ENCODE results near the gene SOD2. TPM values are rescaled to one million over a fixed set of nuclear protein-coding genes. Genes with fewer than 3 reads are reported as not detected.
"Not testable (repeated sequence)": the region's sequence is repeated elsewhere in the genome, so short reads cannot be mapped to it uniquely, and the experiment has no call there.

The SOD2 gene
- total and polyA plus RNA-seq, 2 donors (not counting 3 experiments of a cell fraction or from before 2014, with no cell fraction given) = 31.6 to 62.7 TPM

GRCh38 chr6:159726255-159726917 lies 33.3 kb upstream of the SOD2 start:
- BruUV-seq (replicated peaks) = TSS peak; percentile 73
- Histone ChIP-seq H3K9me3 (replicated peaks; ENCODE audit: control insufficient read depth, insufficient read depth, low read length) (no peaks in the 10 kb centered on the region), H2AFZ (ENCODE audit: low read depth, low read length) (peak overlapping the region; percentile 81), H3K9ac (replicated peaks; ENCODE audit: extremely low read depth, insufficient read depth, low read length) (peak overlapping the region; percentile 95), H3K4me2 (ENCODE audit: insufficient read depth, low read length) (peak overlapping the region; percentile 95), H3K36me3 (ENCODE audit: control insufficient read depth in 2 of 2, extremely low read depth in 1 of 2, insufficient read depth in 2 of 2, low read length in 2 of 2) (no peaks in the 10 kb centered on the region), H3K4me1 (ENCODE audit: control insufficient read depth, extremely low read depth, insufficient read depth, low read length) (peaks cover 21% of the 10 kb centered on the region), H3K79me2 (ENCODE audit: control insufficient read depth, insufficient read depth, low read length) (peaks cover 59% of the 10 kb centered on the region), H4K20me1 (replicated peaks; ENCODE audit: control insufficient read depth, extremely low read depth, insufficient read depth, low read length) (peaks cover 14% of the 10 kb centered on the region), H3K27me3 (ENCODE audit: control insufficient read depth in 2 of 2, insufficient read depth in 2 of 2, low read length in 2 of 2) (no peaks in the 10 kb centered on the region), H3K9me1 (replicated peaks; ENCODE audit: control insufficient read depth, extremely low read depth, insufficient read depth, low read length) (no peaks in the 10 kb centered on the region), H3K4me3 (replicated peaks in 1 of 3; ENCODE audit: insufficient read depth in 1 of 3, low read depth in 1 of 3, low read length in 3 of 3) (peak overlapping the region; percentile 54 to 89 (median 84)), H3K27ac (ENCODE audit: insufficient read depth, low read depth, low read length) (peak overlapping the region; percentile 92)
- ChIA-PET POLR2A (interaction anchor here (0.9 to 3.3 kb wide), 6 partner anchors 9 to 64 kb away, joined by 3 to 21 read pairs (median 4); partner anchors contain the start of genes ACAT2, MRPL18, SOD2 and TCP1), CTCF (interaction anchor here (0.7 to 2.8 kb wide), 7 partner anchors 9 to 552 kb away, joined by 3 to 12 read pairs (median 4); partner anchors contain the start of gene MRPL18)
- DNase-seq (ENCODE audit: low read depth, low spot score) = no peak
- no peak for FAIRE-seq
- dilution Hi-C loops (cut with MboI; ENCODE audit: extremely low pct_ligation_motif_present, low sequenced_read_pairs) (no loop called here), intact Hi-C loops (cut with micrococcal nuclease) (no loop called here)
- TF ChIP-seq GATA2 (IDR thresholded peaks at IDR 0.05; ENCODE audit: insufficient read depth, insufficient read length, low read depth, low read length) (no peak), MYC (IDR thresholded peaks at IDR 0.05; ENCODE audit: low read depth, low read length) (no peak), EZH2 (IDR thresholded peaks at IDR 0.05; ENCODE audit: borderline replicate concordance, low read depth, low read length, severe bottlenecking) (no peak), CTCF (IDR thresholded peaks at IDR 0.05; ENCODE audit: extremely low read depth in 1 of 2, insufficient read depth in 1 of 2, low read depth in 1 of 2, low read length in 2 of 2) (no peak), POLR2AphosphoS5 (IDR thresholded peaks at IDR 0.05; ENCODE audit: insufficient read depth, low read depth, low read length) (no peak), FOS (IDR thresholded peaks at IDR 0.05; ENCODE audit: borderline replicate concordance, insufficient read depth, low read length) (no peak), MAX (IDR thresholded peaks at IDR 0.05; ENCODE audit: insufficient read depth, insufficient read length) (no peak), JUN (IDR thresholded peaks at IDR 0.05; ENCODE audit: borderline replicate concordance, insufficient read depth, insufficient read length, low read depth) (no peak), POLR2A (IDR thresholded peaks at IDR 0.05; ENCODE audit: low read depth, low read length) (no peak)

- H3K9me3 ChIP-seq (replicated peaks; ENCODE audit: control insufficient read depth, insufficient read depth, low read length); H3K27ac ChIP-seq (ENCODE audit: insufficient read depth, low read depth, low read length); H3K27me3 ChIP-seq (ENCODE audit: control insufficient read depth in 2 of 2, insufficient read depth in 2 of 2, low read length in 2 of 2); dilution Hi-C loops (cut with MboI; ENCODE audit: extremely low pct_ligation_motif_present, low sequenced_read_pairs); H3K9me1 ChIP-seq (replicated peaks; ENCODE audit: control insufficient read depth, extremely low read depth, insufficient read depth, low read length); BruUV-seq (replicated peaks); DNase-seq (ENCODE audit: low read depth, low spot score); H3K36me3 ChIP-seq (ENCODE audit: control insufficient read depth in 2 of 2, extremely low read depth in 1 of 2, insufficient read depth in 2 of 2, low read length in 2 of 2); H3K4me2 ChIP-seq (ENCODE audit: insufficient read depth, low read length); intact Hi-C loops (cut with micrococcal nuclease); H3K4me3 ChIP-seq (replicated peaks in 1 of 3; ENCODE audit: insufficient read depth in 1 of 3, low read depth in 1 of 3, low read length in 3 of 3); H3K9ac ChIP-seq (replicated peaks; ENCODE audit: extremely low read depth, insufficient read depth, low read length); CTCF ChIA-PET; H2AFZ ChIP-seq (ENCODE audit: low read depth, low read length); FAIRE-seq: not testable (repeated sequence)
- Histone ChIP-seq H4K20me1 (replicated peaks; ENCODE audit: control insufficient read depth, extremely low read depth, insufficient read depth, low read length) (peaks cover 10% of the 10 kb centered on the region), H3K79me2 (ENCODE audit: control insufficient read depth, insufficient read depth, low read length) (peaks cover 48% of the 10 kb centered on the region), H3K4me1 (ENCODE audit: control insufficient read depth, extremely low read depth, insufficient read depth, low read length) (peaks cover 17% of the 10 kb centered on the region)
- POLR2A ChIA-PET = interaction anchor here (0.6 kb wide), 1 partner anchor 80 kb away, joined by 4 read pairs; no protein-coding TSS in a partner anchor
Measured at GRCh38 chr6:159725208-159725607, 32.2 kb upstream of the SOD2 start.
